Testis (tissue), 3 donors: Measurements from ENCODE around the gene GRIN2C. TPM values are rescaled to one million over a fixed set of nuclear protein-coding genes. Genes with fewer than 3 reads are reported as not detected.
"Not testable (repeated sequence)": the region's sequence is repeated elsewhere in the genome, so short reads cannot be mapped to it uniquely, and the experiment has no call there.

ENCODE experiments used
- DNase-seq: peaks from one replicate; pipeline ENCODE4 v3.0.0-alpha.2; 2019
- H3K27ac ChIP-seq, 2 donors: fragments of 200-600 bp; sonication (generic); one replicate each; pipeline ENCODE4 v1.5.1; 2019
- H3K27me3 ChIP-seq: fragments of 200-600 bp; sonication (generic); one replicate; pipeline ENCODE4 v1.5.1; 2019
- H3K36me3 ChIP-seq: fragments of 200-600 bp; sonication (generic); one replicate; pipeline ENCODE4 v1.5.1; 2017; ENCODE audit warnings: low read depth; ENCODE audit errors: missing control alignments
- H3K4me1 ChIP-seq: fragments of 200-600 bp; sonication (generic); one replicate; pipeline ENCODE4 v1.5.1; 2019
- H3K4me3 ChIP-seq, 2 donors: fragments of 200-600 bp; sonication (generic); one replicate each; pipeline ENCODE4 v1.5.1; 2017 to 2019
- H3K9me3 ChIP-seq: fragments of 200-600 bp; sonication (generic); one replicate; pipeline ENCODE4 v1.5.1; 2017
- CTCF ChIP-seq, 3 experiments: fragments of 450-650 bp in 2 of 3; fragments of 200-600 bp in 1 of 3; sonication (generic) in 1 of 3; IDR thresholded peaks; one replicate each; pipeline ENCODE4 v1.5.1; 2016 to 2019; ENCODE audit warnings: antibody characterized with exemption in 3 of 3, mild to moderate bottlenecking in 2 of 3, moderate library complexity in 1 of 3
- POLR2A ChIP-seq: fragments of 450-650 bp; IDR thresholded peaks from one replicate; pipeline ENCODE4 v1.6.1; 2017; ENCODE audit warnings: antibody characterized with exemption, mild to moderate bottlenecking, moderate library complexity
- WGBS, 2 donors: methylation state at CpG; one replicate each; pipeline ENCODE4 v1.1.5; 2018; 5-methylcytosine and 5-hydroxymethylcytosine counted together
- intact Hi-C: fragments of 100-400 bp; cut with DNase I; formaldehyde crosslinking; loops from one replicate; pipeline ENCODE4 v1.15.1; 2023; ENCODE audit warnings: low total_unique reads
- polyA plus RNA-seq: library from polyadenylated mRNA; stranded (reverse); fragments of 350-450 nt; fragmentation: Illumina TruSeq; extraction: RNeasy Lipid Tissue Mini Kit (QIAGEN cat#74804); gene quantifications from one replicate; pipeline ENCODE4 v1.2.3, GENCODE V29; 2014; ENCODE audit warnings: low read depth, low replicate concordance; ENCODE audit not compliant: insufficient read depth
- total RNA-seq, 2 donors: library from RNA; depleted of rRNA; stranded (reverse); fragments of >200 nt; gene quantifications; one replicate each; pipeline ENCODE4 v1.2.3, GENCODE V29; 2016

The GRIN2C gene
- total and polyA plus RNA-seq, 3 donors from 2014 or later: 7.7 to 20.8 (median 20.1) TPM

GRCh38 chr17:74871356-74872076 lies 11.8 kb upstream of the GRIN2C start:
- intact Hi-C loops: no loop called here
- H3K27me3 ChIP-seq: no peaks in the 10 kb centered on the region
- H3K27ac ChIP-seq: peak overlapping the region; percentile 64 to 80
- peak; percentile 77 for DNase-seq
- H3K4me1 ChIP-seq: peaks cover 35% of the 10 kb centered on the region
- H3K36me3 ChIP-seq: no peaks in the 10 kb centered on the region
- 55 to 61% methylated on average over 11 of the region's 11 CpGs for WGBS, 2 donors
- TF ChIP-seq CTCF (IDR thresholded peaks at IDR 0.05) (no peak), POLR2A (no peak)
- H3K9me3 ChIP-seq: no peaks in the 10 kb centered on the region
- H3K4me3 ChIP-seq: peak overlapping the region; percentile 74 to 89

GRCh38 chr17:74870512-74870911 lies 10.8 kb upstream of the GRIN2C start:
- H3K4me3 ChIP-seq: no peak overlapping the region
- WGBS, 2 donors: 27 to 49% methylated on average over 3 of the region's 3 CpGs
- no peak for TF ChIP-seq CTCF (IDR thresholded peaks at IDR 0.05)
- TF ChIP-seq POLR2A: no peak
- intact Hi-C loops: no loop called here
- H3K27ac ChIP-seq: no peak overlapping the region
- H3K4me1 ChIP-seq: peaks cover 35% of the 10 kb centered on the region
- H3K36me3 ChIP-seq: no peaks in the 10 kb centered on the region
- no peaks in the 10 kb centered on the region for H3K9me3 ChIP-seq
- peak; percentile 94 for DNase-seq
- H3K27me3 ChIP-seq: no peaks in the 10 kb centered on the region

GRCh38 chr17:74870028-74870427 lies 10.3 kb upstream of the GRIN2C start:
- H3K4me3 ChIP-seq, DNase-seq, H3K27me3 ChIP-seq, H3K36me3 ChIP-seq, intact Hi-C loops, H3K9me3 ChIP-seq, H3K27ac ChIP-seq: not testable (repeated sequence)
- H3K4me1 ChIP-seq: peaks cover 35% of the 10 kb centered on the region
- WGBS, 2 donors: 73 to 86% methylated on average over 8 to 9 of the region's 9 CpGs

GRCh38 chr17:74868908-74869255 lies 9.2 kb upstream of the GRIN2C start:
- Histone ChIP-seq H3K4me3 (no peak overlapping the region), H3K27ac (peak overlapping the region in 1 of 2 donors; percentile 28), H3K9me3 (no peaks in the 10 kb centered on the region), H3K36me3 (no peaks in the 10 kb centered on the region), H3K27me3 (no peaks in the 10 kb centered on the region), H3K4me1 (peaks cover 32% of the 10 kb centered on the region)
- TF ChIP-seq CTCF (IDR thresholded peaks at IDR 0.05) (no peak), POLR2A (no peak)
- no peak for DNase-seq
- intact Hi-C loops: no loop called here
- WGBS, 2 donors: 65 to 73% methylated on average over 5 to 6 of the region's 6 CpGs

- no peaks in the 10 kb centered on the region for H3K36me3 ChIP-seq
- H3K4me3 ChIP-seq: no peak overlapping the region
- WGBS, 2 donors: 43 to 53% methylated on average over 12 of the region's 12 CpGs
- H3K9me3 ChIP-seq: no peaks in the 10 kb centered on the region
- intact Hi-C loops: no loop called here
- DNase-seq: peak; percentile 68
- TF ChIP-seq CTCF (IDR thresholded peaks at IDR 0.05) (no peak), POLR2A (no peak)
- no peaks in the 10 kb centered on the region for H3K27me3 ChIP-seq
- peak overlapping the region in 1 of 2 donors; percentile 28 for H3K27ac ChIP-seq
- peaks cover 30% of the 10 kb centered on the region for H3K4me1 ChIP-seq
Observed at GRCh38 chr17:74868251-74868907, 8.7 kb upstream of the GRIN2C start.
